ENCODE data around the gene PTPRN2.
"Not testable (repeated sequence)": the region's sequence is repeated elsewhere in the genome, so short reads cannot be mapped to it uniquely, and the experiment has no call there.

PTPRN2 gene

DNA sequence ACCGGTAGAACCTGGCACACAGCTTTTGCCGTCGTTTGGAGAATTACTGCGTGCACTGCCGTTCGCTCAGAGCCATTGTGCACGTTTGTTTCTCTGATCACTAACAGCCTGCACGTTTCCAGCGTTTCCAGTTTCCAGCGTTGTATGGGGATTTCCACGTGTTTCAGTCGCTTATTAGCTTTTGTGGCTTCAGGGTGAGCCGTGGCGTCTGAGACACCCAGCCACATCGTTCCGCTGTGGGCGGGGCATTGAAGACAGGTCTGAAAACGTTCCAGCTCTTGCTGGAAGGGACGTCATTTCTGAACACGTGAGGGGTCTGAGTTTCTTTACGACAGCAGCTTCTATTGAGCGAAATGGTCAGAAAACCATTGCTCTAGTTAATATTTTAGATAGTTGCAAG, 1086.0 kb downstream of the PTPRN2 start:
- DNase-seq, result no peak

DNA sequence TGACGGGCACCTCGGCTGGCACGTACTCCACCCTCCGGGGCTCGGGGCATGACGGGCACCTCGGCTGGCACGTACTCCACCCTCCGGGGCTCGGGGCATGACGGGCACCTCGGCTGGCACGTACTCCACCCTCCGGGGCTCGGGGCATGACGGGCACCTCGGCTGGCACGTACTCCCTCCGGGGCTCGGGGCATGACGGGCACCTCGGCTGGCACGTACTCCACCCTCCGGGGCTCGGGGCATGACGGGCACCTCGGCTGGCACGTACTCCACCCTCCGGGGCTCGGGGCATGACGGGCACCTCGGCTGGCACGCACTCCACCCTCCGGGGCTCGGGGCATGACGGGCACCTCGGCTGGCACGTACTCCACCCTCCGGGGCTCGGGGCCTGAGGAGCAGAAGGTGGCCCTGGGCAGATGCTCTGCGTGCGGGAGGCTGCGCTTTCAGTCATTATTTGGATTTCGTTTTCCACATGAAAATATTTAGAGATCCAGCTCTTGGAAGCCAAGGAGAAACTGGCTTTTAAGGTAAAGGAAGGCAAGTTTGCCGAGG, 1086.6 kb downstream of the PTPRN2 start:
- DNase-seq, result not testable (repeated sequence)

DNA sequence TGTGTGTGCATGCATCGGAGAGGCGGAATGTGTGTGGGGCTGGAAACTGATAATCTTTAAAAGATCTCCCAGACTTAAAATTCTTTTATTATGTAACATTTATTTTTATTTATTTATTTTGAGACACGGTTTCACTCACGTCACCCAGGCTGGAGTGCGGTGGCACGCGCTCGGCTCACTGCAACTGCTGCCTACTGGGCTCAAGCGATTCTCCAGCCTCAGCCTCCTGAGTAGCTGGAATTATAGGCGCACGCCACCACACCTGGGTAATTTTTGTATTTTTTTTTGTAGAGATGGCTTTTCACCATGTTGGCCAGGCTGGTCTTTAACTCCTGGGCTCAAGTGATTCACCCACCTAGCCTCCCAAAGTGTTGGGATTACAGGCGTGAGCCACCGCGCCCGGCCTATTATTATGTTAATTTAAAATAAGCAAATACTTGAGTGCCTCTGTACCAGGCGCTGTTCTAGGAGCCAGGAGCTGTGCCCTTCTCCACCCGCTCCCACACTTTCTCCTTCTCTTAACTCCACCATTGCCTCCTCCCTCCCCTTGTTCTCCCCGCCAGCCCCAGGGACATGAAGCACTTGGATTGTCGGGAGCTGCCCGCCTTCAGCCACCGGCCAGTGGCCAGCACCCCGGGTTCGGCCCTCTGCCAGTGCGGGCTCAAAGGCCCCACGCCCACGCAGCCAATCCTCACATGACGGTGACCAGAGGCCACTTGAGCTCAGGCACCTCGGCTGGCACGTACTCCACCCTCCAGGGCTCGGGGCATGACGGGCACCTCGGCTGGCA, 1087.3 kb downstream of the PTPRN2 start:
- no peak for DNase-seq

DNA sequence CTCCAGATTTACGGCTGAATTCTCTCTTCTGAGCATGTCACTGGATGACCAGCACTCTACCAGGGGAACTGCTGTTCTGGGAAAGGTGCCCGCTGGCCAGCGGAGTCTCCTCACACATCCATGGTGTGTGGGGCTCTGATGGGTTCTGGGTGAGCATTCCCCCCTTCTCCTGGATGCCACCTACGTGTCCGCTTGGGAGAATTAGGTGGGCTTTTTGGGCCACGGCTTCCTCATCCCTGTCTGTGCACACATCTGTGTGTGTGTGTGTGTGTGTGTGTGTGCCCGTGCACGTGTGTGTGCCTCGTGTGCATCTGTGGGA, 1087.8 kb downstream of the PTPRN2 start:
- DNase-seq, result no peak

DNA sequence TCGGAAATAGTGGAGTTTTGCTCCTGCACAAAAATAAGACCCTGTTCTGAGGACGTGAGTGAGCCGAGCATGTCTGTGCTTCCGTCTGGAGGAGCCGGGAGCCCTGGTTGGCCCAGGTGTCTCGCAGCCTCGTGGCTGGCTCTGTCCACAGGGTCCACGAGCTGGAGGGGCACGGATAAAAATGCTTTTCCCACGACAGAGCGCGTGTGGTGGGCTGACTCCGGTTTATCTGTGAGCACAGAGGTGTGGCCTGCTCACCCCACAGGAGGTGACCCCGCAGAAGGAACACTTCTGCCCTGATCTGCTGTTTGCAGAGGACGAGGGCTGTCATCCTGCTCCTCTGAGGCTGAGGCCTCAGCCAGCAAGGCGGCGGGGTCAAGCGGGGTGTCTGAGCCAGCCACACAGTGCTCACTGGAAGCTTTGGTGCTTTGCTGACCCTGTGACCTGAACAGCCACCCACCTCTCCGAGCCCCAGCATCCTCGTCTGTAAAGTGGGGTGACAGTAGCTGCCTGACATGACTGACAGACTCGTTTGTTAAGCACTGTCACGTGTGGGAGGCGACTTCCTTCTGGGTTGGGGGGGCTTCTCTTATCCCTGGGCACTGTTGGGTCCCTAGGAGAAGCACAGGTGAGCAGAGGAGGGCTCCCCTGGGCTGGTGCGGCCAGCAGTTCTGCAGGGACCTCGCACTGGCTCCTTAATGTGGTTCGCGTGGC, 1088.3 kb downstream of the PTPRN2 start:
- no peak for DNase-seq

DNA sequence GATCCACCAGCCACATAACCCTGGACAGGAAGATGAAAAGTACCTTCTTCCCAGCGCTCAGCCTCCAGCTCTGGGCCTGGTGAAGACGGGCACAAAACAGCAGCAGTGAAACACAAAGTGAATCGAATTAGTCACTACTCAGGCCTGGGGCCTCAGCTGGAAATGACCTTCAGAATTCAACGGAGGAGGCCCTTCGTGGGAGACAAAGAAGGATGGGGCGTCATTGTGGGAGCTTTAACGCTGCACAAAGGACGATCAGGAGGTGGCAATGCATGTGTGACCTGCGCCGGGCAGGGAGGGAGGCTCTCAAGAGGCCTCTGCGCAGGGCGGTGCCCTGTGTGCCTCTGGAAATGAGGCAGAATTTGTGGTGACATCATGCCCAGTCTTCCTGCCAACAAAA, 1089.0 kb downstream of the PTPRN2 start:
- peak; percentile 12 for DNase-seq

DNA sequence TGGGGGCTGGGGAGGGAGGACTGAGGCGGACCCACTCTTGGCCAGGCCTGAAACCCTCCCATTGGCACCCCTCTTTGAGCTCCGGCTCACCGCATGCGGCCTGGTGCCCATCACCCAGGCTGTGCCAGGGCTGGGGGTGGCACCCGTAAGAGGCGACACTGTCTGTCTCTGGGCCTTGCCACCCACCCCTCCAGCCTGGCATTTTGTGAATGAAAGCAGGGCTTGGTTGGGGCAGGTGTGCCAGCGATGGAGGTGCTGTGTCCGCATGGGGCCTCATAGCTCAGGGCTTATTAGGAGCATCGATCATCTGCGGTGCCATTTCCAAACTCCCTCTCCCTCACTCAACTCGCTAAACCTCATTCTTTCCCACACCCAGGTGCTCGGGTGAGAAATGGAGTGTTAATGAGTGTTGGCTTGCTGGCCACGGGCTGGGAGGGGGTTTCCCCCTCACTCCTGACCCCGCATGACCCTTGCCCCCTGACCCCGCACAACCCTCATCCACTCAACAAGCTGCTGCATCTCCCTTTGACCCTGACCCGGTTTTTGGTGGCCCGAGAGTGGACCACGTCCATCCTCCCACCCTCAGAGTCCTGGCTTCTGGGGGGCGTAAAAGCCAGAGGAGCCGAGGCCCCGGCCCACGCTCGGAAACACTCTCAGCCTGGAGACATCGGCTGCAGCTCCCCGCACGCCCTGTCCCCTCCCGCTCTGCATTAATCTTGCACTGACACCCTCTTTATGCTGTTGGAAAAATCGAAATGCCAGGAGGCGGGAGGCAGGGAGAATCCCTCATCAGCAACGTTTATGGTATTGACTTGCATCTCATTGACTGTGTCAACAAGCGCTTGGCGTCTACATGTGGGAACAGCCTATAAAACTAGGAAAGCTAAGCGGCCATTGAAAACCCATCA, 1089.6 kb downstream of the PTPRN2 start:
- peak; percentile 18 for DNase-seq

DNA sequence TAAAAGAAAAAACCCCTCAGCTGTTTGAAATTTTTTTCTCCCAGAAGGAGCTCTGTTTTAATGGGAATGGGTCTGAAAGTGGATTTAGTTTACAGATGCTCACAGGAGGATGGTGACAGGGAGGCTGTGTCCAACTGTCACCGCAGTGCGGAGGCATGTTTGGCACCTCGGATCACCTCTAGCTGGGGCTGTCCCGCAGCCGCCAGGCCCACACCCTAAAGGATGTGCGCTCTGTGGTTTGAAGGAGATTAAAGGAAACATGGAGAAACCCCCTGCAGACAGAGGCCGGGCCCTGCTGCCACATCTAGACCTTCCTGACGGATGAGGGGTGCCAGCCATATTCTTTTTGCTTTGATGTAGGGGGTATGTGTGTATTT, 1090.3 kb downstream of the PTPRN2 start:
- DNase-seq, result no peak

DNA sequence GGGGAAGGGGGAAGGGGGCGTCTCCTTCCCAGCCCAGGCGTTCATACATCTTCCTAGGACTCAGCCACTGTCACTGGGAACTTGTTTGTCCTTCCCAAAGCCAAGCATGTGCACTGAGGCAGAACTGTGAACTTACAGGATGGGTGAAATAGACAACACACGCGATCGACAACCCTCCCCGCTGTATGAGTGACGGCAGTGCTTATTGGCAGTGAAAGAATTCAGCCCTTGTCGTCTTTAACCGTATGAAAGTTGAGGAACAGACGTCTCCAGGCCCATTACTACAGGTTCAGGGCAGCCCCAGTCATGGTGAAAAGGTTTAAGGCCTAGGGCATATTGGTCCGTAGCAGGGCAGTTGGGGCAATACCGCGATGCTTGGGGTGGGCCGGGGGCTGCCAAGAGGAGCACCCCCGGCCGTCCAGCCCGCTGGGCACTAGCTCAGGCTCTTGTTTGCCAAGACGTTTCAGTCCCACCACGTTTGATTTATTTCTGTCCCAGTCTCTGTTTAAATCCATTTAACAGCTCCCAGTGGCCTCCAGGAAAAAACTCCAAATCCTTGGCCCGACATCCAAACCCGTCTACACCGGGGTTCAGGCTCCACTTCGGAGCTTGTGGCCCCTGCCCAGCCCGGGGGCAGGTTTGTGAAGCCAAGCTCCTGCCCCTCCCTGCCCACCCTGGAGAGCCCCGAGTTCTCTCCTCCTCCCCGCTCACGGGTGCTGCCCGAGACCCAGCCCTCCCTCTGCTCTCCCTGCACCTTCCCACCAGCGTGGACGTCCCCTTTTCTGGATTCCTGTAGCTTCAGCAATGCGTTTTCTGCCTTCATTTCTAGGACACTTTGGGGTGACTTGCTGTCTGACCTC, 1091.0 kb downstream of the PTPRN2 start:
- no peak for DNase-seq

DNA sequence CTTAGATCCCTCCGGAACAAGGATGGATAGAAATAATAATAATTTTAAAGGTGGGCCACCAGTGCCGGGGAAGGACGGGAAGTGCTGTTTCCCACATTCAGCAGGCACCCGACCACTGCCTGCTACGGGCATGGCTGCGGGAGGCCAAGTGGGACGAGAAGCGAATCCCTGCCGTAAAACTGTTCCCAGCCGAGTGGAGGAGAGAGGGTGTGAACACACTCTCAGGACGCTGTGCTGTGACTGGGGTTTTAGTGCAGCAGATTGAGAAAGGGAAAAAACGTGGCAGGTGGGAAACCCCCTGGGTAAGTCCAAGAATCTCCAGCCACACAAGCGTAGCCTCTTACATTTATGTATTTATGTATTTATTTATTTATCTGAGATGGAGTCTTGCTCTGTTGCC, 1092.0 kb downstream of the PTPRN2 start:
- DNase-seq, result no peak

DNA sequence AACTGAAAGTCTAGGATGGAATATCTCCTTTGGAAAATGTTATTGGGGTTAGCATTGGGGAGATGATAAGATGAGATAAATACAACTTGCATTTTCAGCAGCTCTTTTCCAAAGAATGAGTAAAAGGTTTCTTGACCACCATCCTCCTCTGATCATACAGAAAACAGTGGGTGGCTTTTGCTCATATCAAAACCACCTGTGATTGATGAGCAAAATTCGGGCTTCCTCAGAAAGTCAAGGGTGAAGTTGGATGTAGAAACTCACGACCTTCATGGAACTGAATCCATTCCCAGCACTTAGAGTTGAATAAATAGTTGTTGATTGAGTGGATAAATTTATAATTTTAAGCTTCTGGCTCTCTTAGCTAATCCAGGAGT, 1092.5 kb downstream of the PTPRN2 start:
- DNase-seq, result no peak

DNA sequence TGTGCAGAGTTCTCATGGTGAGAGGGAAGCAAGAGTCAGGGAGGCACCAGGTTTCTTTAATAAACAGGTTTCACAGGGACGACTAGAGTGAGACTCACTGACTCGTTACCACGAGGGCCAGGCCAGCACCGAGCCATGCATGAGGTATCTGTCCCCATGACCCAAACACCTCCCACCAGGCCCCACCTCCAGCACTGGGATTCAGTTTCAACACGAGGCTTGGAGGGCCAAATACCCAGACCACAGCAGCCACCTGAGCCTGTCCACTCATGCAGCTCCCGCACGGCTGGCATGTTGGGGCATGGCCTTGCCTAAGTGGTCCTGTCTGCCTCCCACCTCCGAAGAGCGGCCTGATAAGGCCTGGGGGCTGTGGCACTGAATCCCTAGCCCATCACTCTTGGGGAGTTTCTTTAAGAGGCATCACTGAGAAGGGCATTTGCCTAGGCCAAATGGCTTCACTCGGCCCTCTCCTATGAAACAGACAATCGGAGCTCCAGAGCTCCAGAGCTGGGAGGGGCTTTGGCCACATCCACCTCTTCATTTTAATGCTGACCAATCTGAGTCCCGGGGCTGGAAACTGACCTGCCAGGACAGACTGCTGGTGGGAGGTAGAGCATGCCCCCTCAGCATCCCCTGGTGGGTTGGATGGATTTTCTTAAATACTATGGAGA, 1093.0 kb downstream of the PTPRN2 start:
- no peak for DNase-seq

DNA sequence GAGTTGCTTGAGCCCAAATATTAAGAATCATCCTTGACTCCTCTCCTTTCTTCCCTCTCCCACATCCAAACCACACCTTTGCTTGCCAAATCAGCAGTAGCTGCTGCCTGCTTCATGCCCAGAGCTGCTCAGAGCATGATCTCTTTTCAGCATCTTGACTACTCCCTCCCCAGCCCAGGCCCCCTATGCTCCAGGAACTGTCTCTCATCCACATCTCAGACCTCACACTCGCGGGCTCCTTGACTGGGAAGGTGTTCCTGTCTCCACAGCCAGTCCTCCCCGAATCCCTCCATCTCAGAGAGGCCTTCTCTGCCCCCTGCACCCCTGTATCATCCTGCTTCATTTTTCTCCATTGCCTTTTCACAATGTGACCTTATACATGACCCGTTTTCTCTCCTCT, 1093.8 kb downstream of the PTPRN2 start:
- no peak for DNase-seq

DNA sequence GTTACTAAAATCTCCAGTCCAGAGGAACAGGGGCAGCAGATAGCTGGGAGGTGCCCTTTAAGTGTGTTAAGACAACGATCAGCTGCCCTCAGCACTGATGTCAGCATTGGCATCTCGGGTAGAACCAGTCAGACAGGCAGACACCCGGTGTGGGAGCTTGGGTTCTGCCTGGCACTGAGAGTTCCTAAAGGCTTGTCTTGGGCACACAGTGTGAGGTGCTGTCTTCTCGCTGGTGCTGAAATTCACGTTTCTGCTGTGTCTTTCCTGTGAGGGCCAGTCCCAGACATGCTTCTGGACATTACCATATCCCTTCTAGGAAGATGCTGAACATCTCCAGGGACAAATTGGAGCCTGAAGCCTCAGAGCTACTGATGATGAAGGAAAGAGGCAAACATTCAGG, 1094.6 kb downstream of the PTPRN2 start:
- no peak for DNase-seq

DNA sequence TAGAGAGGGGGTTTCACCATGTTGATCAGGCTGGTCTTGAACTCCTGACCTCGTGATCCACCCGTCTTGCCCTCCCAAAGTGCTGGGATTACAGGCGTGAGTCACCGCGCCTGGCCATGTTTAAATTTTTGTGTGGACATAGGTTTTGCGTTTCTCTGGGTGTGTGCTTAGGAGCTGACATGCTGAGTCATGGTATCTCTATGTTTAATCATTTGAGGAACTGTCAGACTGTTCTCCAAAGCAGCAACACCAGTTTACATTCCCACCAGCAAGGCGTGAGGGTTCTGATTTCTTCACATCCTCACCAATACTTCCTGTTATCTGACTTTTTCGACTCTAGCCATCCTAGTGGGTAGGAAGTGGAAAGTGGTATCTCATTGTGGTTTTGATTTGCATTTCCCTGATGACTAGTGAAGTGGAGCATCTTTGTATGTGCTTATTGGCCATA, 1097.1 kb downstream of the PTPRN2 start:
- DNase-seq, result no peak

DNA sequence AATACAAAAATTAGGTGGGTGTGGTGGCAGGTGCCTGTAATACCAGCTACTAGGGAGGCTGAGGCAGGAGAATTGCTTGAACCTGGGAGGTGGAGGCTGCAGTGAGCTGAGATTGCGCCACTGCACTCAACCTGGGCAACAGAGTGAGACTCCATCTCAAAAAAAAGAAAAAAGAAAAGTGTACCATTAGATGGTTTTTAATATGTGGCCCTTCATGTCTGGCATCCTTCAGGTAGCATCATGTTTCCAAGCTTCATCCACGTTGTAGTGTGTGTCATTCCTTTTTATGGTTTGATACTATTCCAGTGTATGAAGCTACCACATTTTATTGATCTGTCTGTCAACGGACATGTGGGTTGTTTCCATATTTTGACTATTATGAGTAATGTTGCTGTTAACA, 1097.8 kb downstream of the PTPRN2 start:
- not testable (repeated sequence) for DNase-seq

All from NCI-H510A (cell line).